AG08395 (cell line): Measurements from ENCODE around the gene CD8B2.
"Not testable (repeated sequence)": the region's sequence is repeated elsewhere in the genome, so short reads cannot be mapped to it uniquely, and the experiment has no call there.

Experiments
- DNase-seq: peaks from one replicate; pipeline ENCODE4 v3.0.0; 2012; ENCODE audit warnings: mixed read lengths, low spot score

The CD8B2 gene

DNA sequence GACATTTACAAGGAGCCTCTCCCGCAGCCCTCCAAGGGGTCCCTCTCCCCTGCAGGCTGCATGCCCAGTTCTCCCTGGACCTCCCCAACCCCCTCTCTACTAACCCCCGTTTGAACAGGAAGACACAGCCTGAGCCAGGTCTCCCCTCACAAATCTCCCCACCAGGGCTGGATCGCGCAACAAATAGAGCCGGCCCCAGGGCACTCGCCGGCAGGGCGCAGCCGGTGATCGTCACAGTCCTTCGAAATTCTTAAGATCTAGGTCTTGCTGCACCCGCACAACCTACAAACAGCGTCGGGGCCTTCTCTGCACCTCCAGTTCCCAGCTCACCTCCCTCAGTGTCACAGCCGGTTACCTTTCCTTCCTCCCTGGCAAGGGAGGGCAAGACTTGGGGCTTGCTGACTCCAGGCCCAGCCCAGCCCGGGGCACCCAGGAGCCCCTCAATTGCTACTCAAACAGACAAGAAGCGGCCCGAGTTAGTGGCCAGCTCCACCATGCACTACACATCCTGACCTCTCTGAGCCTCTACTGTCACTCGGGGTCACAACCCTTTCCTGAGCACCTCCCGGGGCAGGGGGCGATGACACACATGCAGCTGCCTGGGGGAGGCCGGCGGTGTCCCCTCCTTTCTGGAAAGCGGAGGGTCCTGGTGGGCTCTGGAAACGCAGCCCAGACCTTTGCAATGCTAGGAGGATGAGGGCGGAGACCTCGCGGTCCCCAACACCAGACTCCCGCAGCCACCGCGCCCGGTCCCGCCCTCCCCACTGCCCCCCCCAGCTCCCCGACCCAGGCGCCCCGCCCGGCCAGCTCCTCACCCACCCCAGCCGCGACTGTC is at the start of gene CD8B2:
Gene CD8B2 (plus strand): TSS at position 814 of the 835 bp plus-strand sequence. CDS start 63 bp downstream, outside the sequence.
- not testable (repeated sequence) for DNase-seq

GRCh38 chr2:106461882-106462281 is 25.3 kb upstream of the CD8B2 start:
- not testable (repeated sequence) for DNase-seq

DNA sequence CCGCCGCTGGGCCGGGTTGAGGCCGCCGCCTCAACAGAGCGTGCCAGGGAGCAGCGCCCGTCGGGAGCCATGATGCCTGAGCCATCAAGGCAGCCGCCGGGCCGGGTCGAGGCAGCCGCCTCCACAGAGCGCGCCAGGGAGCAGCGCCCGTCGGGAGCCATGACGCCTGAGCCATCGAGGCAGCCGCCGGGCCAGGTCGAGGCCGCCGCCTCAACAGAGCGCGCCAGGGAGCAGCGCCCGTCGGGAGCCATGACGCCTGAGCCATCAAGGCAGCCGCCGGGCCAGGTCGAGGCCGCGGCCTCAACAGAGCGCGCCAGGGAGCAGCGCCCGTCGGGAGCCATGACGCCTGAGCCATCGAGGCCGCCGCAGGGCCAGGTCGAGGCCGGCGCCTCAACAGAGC is 19.6 kb upstream of the CD8B2 start:
- DNase-seq: not testable (repeated sequence)

DNA sequence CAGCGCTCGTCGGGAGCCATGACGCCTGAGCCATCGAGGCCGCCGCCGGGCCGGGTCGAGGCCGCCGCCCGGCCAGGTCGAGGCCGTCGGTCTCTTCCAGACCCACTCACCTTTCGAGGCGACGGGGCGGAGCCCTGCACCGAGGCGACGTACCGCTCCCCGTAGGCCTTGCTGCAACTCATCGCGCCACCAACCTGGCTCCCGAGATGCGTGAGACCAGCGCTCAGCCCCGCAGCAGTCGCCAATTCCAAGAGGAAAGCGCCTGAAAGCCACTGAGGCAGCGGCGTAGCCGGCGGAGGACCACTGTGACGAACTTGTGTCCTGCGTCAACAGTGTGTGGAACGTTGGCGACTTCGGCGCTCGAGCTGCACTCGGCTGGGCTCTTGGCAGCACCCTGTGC is 19.1 kb upstream of the CD8B2 start, which contains the start of gene RGPD3:
Gene RGPD3 (minus strand): TSS at position 307 of the 400 bp plus-strand sequence. CDS start 125 bp downstream, at position 182.
- DNase-seq: not testable (repeated sequence)

DNA sequence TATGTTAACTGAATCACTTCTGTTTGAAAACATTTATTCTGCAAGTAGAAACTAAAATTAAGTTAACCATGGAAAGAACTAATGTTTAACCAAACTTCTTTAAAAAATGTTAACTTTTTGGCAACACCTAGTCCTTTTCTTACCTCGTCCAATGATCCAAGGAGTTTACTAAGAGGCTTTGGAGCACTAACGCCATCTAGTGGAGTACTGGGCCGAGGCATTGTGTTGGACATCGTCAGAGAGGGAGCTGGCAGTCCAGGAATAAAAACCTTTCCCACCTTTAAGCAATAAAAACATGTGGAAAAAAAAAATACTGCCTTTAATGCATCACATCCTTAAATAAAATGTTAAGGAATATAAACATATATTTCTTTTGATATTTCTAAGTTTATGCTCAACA is 16.5 kb upstream of the CD8B2 start:
- not testable (repeated sequence) for DNase-seq

GRCh38 chr2:106477647-106478046 is 9.5 kb upstream of the CD8B2 start:
- DNase-seq: not testable (repeated sequence)

DNA sequence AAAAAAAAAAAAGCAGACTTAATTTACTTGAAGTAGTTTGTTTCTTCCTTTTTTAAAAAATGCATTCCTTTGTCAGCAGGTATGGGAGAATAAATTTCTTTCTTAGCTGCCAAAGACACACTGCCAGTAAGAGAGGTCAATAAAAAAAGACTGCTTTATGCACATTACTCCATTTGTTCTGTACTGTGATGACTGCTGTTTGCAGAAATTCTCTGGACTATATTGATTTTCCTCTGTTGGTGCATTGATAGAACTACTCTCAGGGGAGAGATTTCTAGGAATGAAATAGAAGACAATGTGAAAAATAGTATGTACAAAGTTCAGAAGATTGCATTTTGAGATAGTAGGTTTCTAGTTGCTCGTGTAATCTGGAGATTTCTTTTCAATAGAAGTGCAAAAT is 7.6 kb upstream of the CD8B2 start:
- not testable (repeated sequence) for DNase-seq

- DNase-seq: not testable (repeated sequence)
Measured at GRCh38 chr2:106487386-106488191, 425 bp downstream of the CD8B2 start.

DNA sequence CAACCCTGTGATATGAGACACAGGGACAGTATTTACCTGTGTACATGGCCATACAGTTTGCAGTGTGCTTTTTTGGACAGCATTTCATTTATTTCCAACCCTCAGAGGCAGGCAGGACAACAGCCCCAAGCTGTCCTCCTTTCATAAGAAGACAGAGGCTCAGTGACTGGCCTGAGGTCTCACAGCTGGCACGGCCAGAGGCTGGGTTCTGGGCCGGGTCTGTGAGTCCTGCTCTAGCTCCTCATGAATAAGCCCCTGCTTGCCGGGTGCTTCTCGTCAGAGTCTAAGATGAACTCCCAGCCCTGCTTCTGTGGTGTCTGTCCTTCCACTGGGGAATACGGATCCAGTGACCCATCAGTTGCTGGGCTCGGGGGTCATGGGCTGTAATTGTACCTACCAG is 2.5 kb downstream of the CD8B2 start:
- not testable (repeated sequence) for DNase-seq

GRCh38 chr2:106492399-106492798 is 5.2 kb downstream of the CD8B2 start:
- not testable (repeated sequence) for DNase-seq

DNA sequence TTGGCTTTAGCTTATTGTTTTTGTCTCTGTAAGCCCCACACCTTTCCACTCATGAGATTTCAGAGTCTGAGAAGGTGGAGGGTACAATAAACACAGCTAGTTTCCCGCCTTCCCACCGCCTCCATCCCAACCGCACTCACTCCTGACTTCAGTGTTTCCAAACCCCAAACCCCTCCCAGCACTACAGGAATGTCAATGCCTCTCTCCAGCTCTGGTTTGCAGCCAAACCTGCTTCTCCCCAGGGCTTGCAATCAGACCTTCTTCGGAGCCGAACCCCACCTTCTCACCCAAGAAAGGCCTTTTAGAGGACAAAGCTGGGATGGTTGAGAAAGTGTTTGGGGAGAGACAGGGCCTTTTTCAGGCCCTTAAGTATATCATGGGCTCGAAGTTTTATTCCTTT is 5.7 kb downstream of the CD8B2 start:
- not testable (repeated sequence) for DNase-seq

DNA sequence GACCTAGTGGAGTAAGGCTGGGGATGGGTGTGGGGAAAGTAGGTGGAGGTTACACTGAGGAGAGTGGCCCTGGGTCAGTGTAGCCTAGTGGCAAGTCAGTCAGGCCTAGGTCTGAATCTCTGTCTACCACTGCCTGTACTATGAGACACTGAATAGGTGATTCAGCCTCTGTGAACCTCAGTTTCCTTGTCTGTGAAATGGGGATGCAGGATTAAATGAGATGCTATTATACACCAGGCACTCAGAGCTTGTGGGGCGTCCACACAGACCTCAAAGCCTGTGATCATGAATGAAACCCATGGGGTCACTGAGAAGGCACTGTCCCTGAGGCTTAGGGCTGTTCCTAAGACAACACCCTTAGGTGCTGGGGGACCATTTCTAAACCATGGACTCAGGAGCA is 11.4 kb downstream of the CD8B2 start:
- DNase-seq: not testable (repeated sequence)

GRCh38 chr2:106500350-106500749 is 13.2 kb downstream of the CD8B2 start:
- not testable (repeated sequence) for DNase-seq

DNA sequence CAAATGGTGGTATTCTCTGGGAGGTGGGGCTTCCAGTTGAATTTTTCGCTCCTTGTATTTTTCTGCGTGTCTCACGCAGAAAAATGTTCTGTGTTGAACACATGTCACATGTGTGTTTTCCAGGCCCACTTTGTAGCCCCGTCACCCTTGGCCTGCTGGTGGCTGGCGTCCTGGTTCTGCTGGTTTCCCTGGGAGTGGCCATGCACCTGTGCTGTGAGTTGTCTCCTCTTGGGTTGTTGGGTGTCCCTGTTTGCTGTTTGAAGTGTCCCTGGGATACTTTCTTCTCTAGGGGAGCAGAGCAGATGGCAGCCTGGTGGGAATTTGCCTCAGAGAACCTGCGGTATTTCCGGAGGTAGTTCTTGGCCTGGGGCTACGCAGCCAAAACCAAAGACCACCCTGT is 15.2 kb downstream of the CD8B2 start:
- not testable (repeated sequence) for DNase-seq

DNA sequence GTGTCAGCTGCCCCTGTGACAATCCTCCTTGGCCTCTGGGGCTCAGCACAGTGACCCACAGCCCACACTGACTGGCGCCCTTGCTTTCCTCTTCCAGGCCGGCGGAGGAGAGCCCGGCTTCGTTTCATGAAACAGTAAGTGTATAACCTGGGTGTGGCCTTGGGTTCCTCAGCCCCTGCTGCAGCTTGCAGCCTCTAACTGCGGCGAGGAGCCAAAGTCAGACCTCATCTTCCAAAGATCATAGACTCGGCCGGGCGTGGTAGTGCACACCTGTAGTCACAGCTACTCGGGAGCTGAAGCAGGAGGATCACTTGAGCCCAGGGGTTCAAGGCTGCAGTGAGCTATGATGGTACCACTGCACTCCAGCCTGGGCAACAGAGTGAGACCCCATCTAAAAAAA is 17.0 kb downstream of the CD8B2 start:
- not testable (repeated sequence) for DNase-seq

GRCh38 chr2:106504787-106505186 is 17.6 kb downstream of the CD8B2 start:
- DNase-seq: not testable (repeated sequence)

DNA sequence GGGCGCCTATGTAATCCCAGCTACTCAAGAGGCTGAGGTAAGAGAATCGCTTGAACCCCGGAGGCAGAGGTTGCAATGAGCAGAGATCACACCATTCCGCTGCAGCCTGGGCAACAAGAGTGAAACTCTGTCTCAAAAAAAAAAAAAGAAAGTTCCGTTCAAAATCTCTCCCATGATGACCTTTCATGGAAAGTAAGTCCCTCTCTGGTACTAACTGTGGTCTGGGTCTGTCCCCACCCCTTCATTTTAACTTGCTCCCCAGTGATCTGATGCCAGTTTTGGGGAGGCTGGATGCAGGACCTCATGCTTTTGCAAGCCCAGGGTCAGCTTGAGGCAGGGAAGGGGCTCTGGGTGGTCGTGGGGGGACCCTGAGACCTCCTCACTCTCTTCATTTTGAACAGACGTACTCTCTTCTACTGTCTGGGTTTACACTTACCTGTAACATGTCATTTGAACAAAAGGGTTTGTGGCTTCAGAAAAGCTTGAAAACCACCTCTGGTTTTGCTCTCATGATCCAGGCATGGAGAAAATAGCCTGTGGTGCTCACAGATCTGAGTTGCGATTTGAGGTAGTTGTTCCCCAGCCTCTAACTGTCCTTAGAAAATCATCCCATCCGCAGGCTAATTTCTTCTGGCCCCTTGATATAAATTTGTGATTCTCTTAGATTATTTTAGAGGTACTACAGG is 19.0 kb downstream of the CD8B2 start:
- DNase-seq: not testable (repeated sequence)

DNA sequence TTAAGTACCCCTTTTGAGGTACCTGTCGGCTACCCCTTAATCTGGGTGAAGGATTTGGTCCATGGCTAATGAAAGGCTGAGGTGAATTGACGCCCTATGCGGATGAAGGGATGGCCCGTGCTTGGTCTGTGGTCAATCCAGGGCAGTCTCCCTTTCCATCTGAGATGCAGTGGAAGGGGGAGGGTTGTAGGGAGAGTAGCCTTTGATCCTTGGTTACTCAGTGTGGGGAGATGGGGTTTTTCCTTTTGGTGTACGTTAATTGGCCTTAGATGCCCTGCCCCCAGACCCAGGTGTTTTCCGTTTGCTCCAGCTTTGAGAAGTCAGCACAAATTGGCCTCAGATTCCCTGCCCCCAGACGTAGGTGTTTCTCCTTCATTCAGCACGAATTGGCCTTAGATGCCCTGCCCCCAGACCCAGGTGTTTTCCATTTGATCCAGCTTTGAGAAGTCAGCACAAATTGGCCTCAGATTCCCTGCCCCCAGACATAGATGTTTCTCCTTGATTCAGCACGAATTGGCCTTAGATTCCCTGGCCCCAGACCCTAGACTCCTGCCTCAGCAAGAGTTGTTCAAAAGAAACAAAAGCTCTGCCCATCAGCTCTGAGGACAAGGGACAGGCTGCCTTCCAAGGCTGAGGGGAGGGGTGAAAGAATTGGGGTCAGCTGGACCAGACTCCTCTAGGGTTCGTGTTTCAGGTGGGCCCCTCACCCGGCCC is 21.7 kb downstream of the CD8B2 start:
- not testable (repeated sequence) for DNase-seq

GRCh38 chr2:106509374-106509770 is 22.2 kb downstream of the CD8B2 start:
- DNase-seq: not testable (repeated sequence)

DNA sequence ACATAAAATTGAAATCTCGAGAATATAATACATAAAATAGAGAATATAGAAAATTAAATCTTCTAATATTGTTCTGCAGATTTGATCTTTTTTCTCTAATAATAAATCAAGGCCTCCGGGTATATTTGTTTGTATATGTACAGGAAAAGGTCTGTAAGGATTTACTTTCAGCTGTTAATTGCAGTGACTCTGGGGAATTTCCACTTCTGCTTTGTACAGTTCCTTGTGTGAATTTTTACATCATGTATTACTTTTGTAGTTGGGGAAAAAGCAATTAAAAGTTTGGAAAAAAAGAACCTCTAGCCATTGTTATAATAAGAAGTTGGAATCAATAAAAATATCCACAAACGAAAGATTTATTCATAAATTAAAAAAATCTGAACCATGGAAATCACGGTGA is 23.6 kb downstream of the CD8B2 start:
- not testable (repeated sequence) for DNase-seq

DNA sequence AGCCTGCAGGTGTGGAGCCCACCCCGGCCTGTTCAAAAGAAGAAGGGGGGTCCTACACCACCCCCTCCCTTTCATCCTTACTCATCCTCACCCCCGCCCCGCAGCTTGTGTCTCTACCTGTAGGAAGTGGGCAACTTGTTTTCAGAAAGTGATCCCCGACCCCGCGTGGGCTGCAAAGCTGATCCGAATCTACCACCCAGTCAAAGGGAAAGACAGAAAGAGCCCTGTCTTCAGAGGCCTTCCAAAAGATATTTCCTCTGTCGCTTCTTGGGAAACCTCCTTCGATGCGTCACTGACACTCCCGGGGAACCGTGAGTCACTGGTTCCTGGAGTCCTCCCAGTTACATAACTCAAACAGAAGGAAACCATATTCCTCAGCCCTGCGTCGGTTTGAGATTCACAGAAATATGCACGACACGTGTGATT is 24.3 kb downstream of the CD8B2 start:
- DNase-seq: not testable (repeated sequence)
